CD4-positive, alpha-beta T cell treated with Interleukin-10 for 1 hour (primary cell): Measurements from ENCODE around the gene AP2A2.

Experiments
- DNase-seq: peaks from one replicate; pipeline ENCODE4 v3.0.0-alpha.2; 2020

The AP2A2 gene

DNA sequence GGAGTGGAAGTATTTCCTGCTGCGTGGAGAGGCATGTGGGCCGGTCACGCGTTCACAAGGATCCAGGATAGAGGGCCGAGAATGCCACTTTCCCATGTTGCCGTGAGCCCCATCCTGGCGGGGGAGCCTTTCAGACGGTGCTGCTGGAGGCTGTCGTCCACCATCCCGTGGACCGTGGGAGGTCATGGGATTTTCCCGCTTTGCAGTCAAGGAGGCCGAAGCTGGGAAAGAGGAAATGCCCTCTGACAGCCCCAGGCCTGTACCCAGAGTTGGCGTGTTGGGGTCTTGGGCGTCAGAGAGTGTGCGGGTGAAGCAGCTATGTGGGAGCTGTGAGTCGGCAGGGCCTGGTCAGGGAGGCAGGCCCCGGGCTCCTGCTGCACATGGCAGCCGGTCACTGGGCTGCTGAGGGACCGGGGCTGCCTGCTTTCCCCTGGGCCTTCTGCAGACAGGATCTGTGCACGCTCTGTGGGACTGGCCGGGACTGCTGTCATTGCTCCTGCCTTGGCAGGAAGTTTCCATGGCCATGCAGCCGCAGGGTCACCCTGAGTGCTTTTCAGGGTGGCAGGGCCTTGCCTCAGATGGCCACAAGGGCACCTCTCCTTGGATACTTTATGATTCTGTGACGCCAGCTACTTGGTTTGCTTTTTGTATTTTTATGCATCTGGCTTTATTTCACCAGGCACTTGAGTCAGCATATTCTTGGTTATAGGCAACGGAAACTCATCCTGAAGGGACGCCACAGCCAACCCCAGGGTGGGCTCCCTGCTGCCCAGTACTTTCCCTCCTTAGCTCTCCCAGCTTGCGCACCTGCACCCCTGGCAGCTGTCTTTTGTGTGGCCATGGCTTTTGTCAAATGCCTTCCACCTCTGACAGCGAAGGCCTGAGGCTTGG lies 52.4 kb downstream of the AP2A2 start:
- DNase-seq: no peak

DNA sequence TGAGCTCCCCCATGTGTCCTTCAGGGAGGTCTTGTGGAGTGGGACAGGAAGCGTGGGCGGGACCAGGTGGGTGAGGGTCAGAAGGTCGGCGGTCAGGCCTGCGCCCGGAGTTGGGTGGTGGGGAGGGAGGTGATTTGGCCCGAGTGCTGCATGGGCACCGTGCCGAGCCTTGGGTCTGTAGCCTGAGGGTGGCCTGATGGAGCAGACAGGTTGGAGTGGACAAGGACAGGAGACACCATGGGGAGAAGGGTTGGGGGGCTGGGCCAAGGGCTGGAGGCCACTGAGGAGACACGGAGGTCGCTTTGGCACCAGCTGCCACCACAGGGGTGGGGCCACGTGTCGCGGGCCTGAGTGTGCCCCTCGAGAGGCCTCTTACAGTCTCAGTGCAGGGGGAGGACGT lies 53.1 kb downstream of the AP2A2 start:
- no peak for DNase-seq

DNA sequence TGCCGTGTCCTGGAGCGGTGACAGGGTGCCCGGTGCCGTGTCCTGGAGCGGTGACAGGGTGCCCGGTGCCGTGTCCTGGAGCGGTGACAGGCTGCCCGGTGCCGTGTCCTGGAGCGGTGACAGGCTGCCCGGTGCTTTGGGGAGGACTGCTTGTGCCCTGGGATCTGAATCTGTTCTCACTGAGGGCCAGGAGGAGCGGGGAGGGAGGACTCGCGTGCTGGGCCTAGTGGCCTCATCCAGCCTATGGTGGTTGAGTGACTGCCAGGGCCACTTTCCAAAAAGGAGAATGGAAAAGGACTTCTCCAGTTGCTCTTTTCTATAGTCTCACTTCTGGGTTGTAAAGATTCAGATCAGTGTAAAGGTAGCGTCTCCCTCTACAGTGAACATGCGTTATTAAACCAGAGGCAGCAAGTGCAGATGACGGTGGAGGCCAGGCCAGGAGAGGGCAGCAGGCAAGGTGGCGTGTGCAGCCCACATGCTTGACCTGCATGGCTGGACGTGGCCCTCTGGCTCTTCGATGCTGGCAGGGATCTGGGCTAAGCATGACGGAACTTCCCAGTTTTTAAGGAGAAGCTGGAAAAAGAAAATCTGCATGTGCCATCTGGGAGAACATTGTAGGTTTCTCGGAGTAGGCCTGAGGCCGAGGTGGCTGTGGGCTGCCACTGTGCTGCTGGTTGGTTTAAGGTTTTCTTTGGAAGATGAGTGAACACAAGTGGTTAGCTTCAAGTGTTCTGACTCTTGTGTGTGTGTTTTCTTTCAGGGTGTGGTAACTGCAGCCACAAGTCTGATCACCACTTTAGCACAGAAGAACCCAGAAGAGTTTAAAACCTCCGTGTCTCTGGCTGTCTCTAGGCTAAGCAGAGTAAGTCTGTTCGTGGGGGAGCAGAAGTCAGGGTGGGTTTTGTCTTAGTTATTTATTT lies 55.0 kb downstream of the AP2A2 start:
- no peak for DNase-seq

DNA sequence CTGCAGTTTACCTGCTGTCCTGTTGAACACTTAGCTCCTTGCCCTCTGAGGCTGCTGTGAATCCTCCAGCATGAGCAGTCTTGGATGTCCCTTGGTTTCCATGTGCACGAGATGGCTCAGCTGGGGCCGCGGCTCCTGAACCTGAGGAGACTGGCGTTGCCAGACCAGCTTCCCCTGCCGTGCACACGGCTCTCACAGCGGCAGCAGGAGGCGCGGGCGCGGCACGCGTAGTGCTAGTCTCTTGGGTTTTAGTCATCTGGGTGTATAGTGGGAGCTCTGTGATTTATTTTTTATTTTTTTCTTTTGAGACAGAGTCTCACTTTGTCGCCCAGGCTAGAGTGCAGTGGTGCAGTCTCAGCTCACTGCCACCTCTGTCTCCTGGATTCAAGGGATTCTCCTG lies 56.1 kb downstream of the AP2A2 start:
- no peak for DNase-seq

DNA sequence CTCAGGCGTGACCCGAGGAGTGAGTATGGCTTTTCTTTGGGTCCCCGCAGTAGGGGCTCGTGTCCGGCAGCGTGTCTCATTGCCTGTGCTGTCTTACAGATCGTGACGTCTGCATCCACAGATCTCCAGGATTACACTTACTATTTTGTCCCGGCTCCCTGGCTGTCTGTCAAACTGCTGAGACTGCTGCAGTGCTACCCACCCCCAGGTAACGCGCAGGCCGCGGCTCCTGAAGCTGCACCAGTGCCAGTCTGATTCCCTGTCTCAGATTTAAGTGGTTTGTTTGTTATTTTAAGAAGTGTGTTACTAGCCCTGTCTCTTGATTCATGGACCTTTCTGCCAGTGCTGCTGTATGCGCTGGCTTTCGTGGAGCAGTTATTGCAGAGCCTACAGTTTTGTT lies 58.9 kb downstream of the AP2A2 start:
- no peak for DNase-seq

DNA sequence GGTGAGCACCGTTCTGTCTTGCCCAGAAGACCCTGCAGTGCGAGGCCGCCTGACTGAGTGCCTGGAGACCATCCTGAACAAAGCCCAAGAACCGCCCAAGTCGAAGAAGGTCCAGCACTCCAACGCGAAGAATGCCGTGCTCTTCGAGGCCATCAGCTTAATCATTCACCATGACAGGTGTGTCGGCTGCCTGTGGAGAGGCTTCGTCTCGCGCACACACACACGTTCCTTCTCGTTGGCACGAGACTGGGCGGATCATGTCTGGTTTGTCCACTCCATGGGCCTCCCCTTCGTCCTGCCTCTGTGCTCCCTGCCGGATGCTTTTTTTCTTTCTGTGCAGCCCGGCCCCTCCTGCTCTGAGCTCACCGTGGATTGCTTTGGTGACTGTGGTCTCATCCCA lies 59.7 kb downstream of the AP2A2 start:
- no peak for DNase-seq

DNA sequence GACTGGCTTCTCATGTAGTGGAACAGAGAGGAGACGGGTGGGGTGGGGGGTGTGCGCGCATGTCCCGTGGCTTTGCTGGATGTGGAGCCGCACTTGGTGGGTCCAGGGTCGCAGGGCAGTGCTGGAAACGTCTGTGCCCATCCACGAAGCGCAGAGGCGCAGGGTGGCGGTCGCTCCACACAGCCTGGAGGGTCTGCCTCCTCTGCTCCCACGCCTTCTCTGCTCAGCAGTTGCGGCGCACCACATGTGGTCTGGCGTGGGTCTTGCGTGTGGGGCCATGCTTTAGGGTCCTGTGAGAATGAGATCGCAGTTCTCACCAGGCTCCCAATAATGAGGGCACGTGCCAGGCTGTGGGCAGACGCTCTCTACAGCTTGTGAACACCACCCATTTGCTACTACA lies 60.2 kb downstream of the AP2A2 start:
- DNase-seq: no peak

DNA sequence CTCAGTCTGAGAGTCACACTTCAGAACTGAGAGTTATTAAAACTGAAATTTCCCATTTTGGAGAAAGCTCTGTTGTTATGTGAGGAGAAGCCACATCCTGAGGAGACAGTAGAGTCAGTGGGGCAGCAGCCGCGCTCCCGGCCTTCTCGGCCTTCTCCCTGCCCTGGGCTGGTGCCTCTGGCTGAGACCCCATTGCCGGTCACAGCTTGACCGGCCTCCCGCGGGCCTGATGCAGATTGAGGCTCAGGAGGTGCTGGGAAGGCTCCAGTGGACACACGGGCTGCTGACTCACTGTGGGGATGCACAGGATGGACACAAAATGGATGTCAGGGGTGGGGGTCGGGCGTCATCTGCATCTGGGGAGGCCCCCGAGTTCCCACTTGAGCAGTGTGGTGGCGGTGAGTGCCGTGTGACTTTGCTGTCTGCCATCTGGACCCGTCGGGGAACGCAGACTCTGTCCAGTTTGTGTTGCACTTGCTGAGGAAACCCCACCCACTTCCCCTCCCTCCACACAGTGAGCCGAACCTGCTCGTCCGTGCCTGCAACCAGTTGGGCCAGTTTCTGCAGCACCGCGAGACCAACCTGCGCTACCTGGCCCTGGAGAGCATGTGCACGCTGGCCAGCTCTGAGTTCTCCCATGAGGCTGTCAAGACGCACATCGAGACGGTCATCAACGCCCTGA lies 60.7 kb downstream of the AP2A2 start:
- no peak for DNase-seq

DNA sequence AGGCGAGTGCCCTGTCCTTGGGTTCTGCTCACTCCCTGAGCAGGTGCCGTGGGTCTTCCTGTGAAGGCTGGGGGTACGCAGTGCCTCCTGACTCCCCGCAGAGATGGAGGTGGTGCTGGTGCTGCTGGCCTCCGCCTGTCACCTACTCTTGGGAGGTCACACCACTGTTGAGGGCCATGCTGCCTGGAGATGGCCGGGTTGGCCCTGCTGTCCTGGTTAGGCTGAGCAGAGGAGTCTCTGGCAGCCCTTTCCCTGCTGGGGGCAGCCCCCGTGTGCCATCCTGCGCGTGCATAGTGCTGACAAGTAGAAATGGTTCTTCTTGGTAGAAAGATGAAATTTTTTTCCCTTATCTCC lies 61.3 kb downstream of the AP2A2 start:
- DNase-seq: no peak

DNA sequence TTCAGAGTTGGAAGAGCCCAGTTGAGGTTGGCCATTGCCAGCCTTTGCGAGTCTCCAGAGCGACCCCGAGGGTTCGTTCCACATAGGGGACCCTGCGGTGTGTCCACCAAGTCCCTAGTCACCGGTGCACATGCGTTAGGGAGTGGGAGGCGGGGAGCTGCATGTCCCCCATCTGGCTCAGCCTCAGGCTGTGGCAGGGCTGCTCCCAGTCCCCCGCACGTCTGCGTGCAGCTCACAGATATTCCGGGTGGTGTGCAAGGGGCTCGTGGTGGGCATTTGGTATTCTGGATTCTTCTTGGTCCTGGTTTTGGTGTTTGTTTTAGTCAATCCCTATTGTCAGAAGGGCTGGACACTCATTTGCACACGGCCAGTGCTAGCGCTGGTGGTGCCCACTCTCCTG lies 62.0 kb downstream of the AP2A2 start:
- no peak for DNase-seq

DNA sequence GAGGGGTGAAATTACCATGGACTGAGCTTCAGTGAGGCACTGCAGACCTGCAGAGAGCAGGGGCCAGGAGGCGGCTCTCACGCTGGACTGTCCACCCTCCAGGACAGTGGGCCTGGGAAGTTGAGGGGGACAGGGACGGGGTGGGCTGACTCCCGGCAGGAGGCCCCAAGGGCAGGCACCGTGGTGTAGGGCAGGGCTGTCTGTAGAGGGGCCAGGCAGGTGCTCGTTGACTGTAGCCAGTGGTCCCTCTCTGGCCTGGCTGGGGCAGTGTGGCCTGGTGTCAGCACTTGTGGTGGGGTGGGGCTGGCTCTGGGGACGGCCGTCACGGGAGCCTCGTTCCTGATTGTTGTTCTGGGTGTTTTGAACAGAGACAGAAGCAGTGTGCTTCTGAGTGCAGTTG lies 64.4 kb downstream of the AP2A2 start:
- no peak for DNase-seq

DNA sequence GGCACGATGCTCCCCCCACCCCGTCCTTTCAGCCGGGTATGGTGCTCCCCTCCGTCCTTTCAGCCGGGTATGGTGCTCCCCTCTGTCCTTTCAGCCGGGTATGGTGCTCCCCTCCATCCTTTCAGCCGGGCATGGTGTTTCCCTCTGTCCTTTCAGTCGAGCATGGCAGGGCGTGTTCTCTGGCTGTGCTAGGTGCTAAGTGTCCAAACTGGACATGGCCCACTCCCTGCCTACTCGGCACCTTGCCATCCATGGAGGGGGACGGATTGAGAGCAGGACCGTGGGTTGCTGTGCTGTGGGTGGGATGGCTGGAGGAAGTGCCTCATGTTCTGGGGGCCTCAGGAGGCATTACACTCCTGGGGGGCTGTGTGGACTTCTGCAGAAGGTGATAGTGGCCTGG lies 65.4 kb downstream of the AP2A2 start:
- DNase-seq: no peak

DNA sequence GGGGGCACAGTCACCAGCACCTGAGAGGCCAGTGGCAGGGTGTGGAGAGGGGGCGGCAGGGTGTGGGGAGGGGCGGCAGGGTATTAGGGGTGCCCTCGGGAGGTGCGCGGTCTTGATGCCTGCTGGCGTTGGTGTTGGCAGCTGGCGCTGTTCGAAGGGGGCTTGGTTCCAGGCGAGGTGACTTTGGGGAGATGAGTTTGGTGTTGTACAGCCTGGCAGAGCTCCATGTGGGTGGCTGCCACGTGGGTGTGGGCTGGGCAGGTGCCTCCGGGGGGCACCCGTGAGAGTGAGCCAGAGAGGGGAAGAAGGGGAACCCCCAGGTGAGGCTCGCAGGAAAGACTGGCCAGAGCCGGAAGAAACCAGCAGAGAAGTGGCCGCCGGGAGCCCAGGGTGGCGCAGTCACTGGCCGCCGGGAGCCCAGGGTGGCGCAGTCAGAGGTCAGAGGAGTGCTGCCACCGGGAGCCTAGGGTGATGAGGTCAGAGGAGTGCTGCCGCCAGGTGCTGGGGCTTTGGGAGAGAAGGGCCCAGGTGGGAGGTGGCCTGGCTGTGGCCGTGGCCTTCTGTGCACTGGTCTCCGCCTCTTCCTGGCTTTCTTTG lies 66.1 kb downstream of the AP2A2 start:
- DNase-seq: no peak

DNA sequence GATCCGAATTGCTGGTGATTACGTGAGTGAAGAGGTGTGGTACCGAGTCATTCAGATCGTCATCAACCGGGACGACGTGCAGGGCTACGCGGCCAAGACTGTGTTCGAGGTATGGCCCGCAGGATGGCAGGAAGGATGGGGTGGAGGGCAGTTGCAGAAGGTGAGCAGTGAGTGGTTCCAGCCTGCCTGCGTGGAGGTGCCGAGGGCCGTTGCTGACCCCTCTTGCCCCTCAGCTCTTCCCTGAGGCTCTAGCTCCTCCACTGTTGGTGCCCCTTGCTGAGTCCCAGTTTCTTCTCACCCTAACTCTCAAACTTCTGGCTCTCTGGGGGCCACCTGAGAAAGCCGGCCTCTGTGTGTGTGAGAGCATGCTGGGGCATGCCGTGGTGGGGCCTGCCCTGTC lies 66.9 kb downstream of the AP2A2 start:
- no peak for DNase-seq

DNA sequence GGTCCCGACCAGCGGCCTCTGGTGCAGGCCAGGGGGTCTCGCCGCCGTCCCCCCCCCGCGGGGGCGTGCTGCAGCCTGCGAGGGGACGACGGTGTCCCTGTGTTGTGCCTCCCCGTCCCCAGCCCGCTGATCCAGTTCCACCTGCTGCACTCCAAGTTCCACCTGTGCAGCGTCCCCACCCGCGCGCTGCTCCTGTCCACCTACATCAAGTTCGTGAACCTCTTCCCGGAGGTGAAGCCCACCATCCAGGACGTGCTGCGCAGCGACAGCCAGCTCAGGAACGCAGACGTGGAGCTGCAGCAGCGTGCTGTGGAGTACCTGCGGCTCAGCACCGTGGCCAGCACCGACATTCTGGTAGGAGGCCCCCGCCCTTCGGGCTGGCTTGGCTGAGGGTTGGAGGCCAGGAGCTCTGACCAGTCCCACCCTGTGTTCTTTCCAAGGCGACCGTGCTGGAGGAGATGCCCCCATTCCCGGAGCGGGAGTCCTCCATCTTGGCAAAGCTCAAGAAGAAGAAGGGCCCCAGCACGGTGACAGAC lies 68.0 kb downstream of the AP2A2 start:
- no peak for DNase-seq

DNA sequence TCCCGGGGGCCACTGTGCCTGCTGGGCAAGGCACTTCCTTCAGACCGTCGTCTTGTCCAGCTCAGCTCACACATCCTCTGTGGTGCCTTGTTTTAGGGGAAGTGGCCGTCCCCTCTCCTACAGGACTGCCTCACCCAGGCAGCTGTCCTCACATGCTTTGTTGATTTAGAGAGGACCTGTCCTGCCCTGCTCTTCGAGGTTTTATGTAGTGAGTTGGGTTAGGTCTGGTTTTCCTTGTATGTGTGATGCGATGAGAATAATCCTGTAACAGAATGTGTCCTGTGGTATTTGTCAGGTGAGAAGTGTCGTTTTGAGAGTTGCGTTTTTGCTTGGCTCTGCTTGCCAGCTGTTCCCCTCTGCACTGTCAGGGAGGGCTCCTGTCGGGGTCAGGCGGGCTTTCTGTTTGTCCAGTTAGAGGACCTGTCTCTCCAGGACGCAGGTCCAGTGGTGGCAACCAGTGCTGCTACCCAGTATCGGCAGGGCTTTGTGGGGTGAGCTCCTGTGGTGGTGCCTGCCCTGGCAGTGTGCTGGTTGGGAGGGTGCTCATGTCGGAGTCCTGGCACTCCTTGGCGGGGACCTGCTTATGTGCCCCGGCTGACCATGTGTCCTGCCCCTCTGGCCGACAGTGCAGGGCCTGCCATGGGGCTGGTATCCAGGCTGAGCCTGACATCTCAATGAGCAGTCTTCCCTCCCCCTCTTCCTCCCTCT lies 69.5 kb downstream of the AP2A2 start:
- DNase-seq: no peak

DNA sequence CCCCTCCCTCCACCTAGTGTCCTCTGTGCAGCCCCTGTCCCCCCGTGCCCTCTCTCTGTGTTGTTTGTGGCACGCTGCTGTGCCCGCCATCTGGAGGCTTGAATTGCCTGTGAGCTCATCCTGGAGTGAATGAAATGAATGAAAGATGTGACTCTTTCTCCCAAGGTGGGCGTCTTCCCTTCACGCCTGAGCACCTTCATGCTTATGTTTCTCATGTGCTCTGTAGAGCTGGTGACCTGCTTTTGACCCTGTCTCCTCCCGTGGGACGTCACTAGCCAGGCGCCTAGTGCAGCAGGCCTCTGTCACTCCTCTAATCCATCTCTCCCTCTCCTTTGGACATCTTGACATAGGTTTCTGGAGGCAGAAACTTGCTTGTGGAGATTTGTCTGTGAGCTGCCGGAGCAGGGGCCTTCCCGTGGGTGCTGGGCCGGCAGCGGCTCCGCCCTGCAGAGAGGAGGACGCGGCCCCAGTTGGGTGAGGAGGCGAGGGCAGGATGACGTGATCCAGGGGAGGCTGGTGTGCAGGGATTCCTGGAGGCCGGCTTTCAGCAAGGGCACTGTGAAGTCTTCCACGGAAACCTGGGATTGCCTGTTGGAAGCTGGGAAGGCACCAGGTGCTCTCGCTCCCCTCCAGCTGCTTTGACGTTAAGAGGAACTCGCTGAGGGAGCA lies 70.2 kb downstream of the AP2A2 start:
- no peak for DNase-seq

DNA sequence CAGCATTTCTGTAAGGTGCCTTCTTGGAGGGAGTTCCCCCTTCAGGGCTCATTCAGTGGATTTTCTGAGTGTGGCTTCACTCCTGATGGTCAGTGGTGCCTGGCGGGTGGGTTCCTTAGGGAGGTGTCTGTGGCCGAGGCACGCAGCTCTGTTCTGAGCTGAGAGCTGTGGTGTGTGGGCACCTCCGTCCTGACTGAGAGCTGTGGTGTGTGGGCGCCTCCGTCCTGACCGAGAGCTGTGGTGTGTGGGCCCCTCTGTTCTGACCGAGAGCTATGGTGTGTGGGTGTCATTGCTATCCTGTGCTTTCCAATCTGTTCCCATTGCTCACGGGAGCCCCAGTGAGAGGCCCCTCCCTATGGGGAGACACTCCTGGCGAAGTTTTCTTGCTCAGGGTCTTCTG lies 71.0 kb downstream of the AP2A2 start:
- DNase-seq: no peak

DNA sequence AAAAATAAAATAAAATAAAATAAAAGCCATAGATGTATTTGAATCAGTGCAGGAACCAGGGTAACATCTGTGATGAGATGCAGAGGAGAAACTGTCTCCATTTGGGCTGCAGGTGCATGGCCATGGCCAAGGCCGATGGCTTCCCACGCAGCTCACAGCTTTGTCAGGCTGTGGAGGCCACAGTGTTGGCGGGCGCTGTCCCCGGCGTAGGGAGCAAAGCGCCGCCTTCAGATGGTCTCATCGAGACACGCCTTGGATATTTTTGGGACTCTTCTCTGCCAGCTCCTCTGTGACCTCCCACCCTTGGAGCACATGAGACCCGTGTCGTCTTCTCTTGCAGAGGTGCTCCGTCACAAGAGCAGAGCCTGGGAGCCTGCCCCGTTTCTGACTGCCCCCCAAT lies 72.2 kb downstream of the AP2A2 start:
- DNase-seq: no peak

DNA sequence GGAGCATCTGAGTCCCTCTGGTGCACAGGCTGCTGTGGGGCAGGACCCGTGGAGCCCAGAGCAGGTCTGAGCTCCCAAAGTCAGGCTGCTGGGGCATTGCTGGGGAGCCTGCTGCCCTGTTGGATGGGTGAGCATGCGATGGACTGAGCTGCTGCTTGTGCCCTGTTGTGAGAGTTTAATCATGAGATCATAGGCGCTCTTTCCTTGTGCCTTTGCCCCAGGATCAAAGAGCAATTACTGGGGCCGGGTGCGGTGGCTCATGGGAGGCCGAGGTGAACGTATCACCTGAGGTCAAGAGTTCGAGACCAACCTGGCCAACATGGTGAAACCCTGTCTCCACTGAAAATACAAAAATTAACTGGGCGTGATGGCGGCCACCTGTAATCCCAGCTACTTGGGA lies 73.3 kb downstream of the AP2A2 start:
- no peak for DNase-seq
